Epithelial cell of umbilical artery (primary cell): ENCODE results near the gene MAPK11. TPM values are rescaled to one million over a fixed set of nuclear protein-coding genes. Genes with fewer than 3 reads are reported as not detected.

Source experiments
- total RNA-seq: library from RNA; depleted of rRNA; stranded (reverse); fragments of >200 nt; gene quantifications from 2 replicates; pipeline ENCODE4 v1.2.3, GENCODE V29; 2014

MAPK11 gene
- total RNA-seq: 10.5 and 17.9 TPM in 2 replicates

DNA sequence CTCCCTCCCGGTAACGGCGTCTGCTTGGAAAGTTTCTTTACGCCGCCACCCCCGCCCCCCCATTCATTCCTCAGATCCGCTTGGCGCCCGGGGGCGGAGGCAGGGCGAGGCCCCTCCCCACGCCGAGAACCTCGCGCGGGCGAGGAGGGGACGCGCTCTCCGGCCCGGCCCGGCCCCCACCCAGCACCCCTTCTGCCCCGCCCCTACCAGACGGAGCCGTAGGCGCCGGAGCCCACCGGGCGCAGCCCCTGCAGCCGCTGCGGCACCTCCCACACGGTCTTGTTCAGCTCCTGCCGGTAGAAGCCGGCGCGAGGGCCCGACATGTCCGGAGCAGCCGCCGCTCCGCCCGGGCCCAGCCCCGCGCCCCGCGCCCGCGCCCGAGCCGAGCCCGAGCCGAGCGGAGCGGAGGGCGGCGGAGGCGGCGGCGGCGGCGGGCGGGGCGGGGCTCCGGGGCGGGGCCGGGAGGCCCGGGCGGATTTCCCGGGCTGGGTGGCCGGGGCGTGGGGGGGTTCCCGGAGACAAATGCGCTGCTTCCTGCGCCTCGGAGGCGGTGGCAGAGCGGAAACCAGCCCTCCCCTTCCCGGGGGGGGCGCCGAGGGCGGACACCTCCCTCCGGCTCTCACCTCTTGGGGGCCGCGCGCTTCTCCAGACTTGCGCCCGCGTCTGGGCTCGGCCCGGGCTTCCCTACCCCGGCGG lies at the start of gene MAPK11:
Gene MAPK11 (minus strand): TSS at position 411 of the 696 bp plus-strand sequence. CDS start 88 bp downstream, at position 323.

DNA sequence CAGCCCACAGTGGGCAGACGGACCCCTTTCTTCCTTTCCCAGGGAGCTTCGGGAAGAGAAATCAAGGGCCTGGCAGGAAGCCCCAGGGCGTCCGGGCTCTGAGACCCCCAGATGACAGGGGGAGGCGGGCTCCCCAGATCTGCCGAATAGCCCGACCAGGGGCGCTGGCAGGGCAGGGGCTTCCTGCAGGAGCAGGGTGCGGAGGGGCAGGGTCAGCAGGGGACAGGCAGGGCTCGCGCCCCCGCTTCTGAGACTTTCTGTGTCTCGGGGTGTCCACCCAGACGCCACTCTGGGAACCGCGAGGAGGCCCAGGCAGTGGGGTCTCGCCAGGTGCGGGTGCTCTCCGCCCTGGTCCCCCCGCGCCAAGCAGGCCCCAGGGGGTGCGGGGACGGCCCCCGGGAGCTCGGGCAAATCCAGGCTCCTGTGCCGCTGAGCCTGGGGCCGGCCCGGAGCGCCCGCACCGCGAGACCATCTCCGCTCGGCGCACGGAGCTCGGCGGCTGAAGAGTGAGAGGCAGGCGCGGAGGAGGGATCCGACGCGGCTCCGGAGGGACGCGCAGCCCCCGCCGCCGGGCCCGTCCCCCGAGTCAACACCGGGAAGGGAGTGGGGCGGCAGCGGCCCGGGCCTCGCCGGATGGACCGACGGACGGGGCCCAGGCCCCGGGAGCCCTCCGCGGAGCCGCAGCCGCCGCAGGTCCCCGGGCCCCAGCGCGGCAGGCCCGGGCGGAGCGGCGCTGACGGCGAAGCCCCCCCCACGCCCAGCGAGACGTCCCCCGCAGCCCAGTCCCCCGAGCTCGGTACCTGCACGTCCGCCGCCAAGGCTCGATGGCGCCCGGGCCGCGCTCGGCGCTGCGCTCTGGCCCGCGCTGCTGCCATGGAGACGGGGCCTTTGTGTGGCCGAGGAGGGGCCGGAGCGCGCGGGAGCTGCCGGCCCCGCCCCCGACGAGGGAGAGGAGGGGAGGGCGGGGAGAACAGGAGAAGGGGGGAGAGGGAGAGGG lies 36.9 kb upstream of the MAPK11 start, which contains the start of gene PLXNB2:
Gene PLXNB2 (minus strand): TSS at position 894 of the 997 bp plus-strand sequence. CDS start 17,062 bp downstream, outside the sequence.

GRCh38 chr22:50261615-50262459 lies 8.3 kb downstream of the MAPK11 start, which contains the start of gene MAPK12:
TSS of gene MAPK12 (minus strand) at chr22:50261683. CDS start at chr22:50261509, 174 bp downstream.

GRCh38 chr22:50250555-50251476 lies 19.4 kb downstream of the MAPK11 start, which contains the start of gene HDAC10:
TSS of gene HDAC10 (minus strand) at chr22:50251265. CDS start at chr22:50251032, 233 bp downstream.

GRCh38 chr22:50244420-50245213 lies 25.6 kb downstream of the MAPK11 start, which contains the start of gene TUBGCP6:
TSS of gene TUBGCP6 (minus strand) at chr22:50245023. CDS start at chr22:50244459, 564 bp downstream.

Other genes with a start within 250 kb of the MAPK11 start
- gene TTLL8, start 212.1 kb downstream of the MAPK11 start, total RNA-seq: not detected in 2 replicates
- not detected in 2 replicates for gene MLC1, start 185.0 kb downstream of the MAPK11 start, total RNA-seq
- 14.9 and 15.2 TPM in 2 replicates for gene MOV10L1, start 180.4 kb downstream of the MAPK11 start, total RNA-seq
- 0.15 and 0.65 TPM in 2 replicates for gene PANX2, start 99.6 kb downstream of the MAPK11 start, total RNA-seq
- gene TRABD, start 84.5 kb downstream of the MAPK11 start, total RNA-seq: 26.9 and 36.7 TPM in 2 replicates
- 22.1 and 29.2 TPM in 2 replicates for gene SELENOO, start 69.4 kb downstream of the MAPK11 start, total RNA-seq
- gene TUBGCP6, start 25.4 kb downstream of the MAPK11 start, total RNA-seq: 25.0 and 26.1 TPM in 2 replicates
- gene HDAC10, start 19.1 kb downstream of the MAPK11 start, total RNA-seq: 20.5 and 20.7 TPM in 2 replicates
- gene MAPK12, start 8.7 kb downstream of the MAPK11 start, total RNA-seq: 50.7 and 59.1 TPM in 2 replicates
- gene PLXNB2, start 37.3 kb upstream of the MAPK11 start, total RNA-seq: 44.5 and 45.5 TPM in 2 replicates
- gene DENND6B, start 56.6 kb upstream of the MAPK11 start, total RNA-seq: 0.76 and 1.3 TPM in 2 replicates
- 44.5 and 58.5 TPM in 2 replicates for gene PPP6R2, start 72.9 kb upstream of the MAPK11 start, total RNA-seq
- 40.4 and 40.6 TPM in 2 replicates for gene SBF1, start 204.7 kb upstream of the MAPK11 start, total RNA-seq
- gene ADM2, start 211.2 kb upstream of the MAPK11 start, total RNA-seq: 0.46 and 0.97 TPM in 2 replicates
- gene MIOX, start 216.5 kb upstream of the MAPK11 start, total RNA-seq: not detected in 2 replicates
- 21.8 and 22.2 TPM in 2 replicates for gene LMF2, start 237.3 kb upstream of the MAPK11 start, total RNA-seq
- gene NCAPH2, start 237.8 kb upstream of the MAPK11 start, total RNA-seq: 27.6 and 43.0 TPM in 2 replicates